ENCODE data around the gene CAMKMT. TPM values are rescaled to one million over a fixed set of nuclear protein-coding genes. Genes with fewer than 3 reads are reported as not detected.

The CAMKMT gene
- total and polyA plus RNA-seq, 2 donors (not counting 1 experiment from before 2014, with no cell fraction given): 6.2 to 23.3 TPM

DNA sequence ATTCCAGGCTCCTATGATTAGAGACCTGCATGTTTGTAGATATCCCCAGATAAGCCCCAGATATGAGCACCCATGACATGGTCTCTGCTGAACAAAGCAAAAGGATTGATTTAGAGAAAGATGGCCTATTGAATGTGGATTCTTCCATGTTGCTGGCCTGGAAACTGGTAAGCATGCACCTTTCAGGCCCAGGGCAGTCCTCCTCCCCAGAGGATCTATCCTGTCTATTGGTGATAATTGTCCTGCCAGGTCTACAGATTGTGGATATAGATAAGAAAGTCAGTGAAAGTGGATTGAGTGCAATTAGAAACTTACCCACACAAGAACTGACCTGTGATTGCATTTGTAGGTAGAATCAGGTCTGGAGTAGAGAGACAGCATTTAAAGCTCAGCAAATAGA lies 322.8 kb downstream of the CAMKMT start:
- POLR2A ChIA-PET: no interaction called here

DNA sequence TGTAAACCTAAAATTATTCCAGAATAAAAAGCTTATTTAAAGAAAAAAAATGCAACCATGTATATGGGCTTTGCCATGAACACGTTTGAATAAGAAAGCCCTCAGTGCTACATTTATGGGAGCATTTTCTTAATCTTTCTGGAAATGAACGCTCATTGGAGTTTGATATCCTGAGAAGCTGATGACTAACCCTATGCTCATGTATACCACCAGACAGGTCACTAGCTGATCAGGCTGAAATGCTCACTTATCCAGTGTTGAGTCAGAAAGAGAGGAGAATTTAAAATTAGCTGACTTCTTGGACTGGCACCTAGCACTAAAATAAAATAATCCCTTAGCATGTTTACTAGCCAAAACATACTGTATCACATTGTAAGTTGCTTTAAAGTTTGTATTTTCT lies 324.8 kb downstream of the CAMKMT start:
- H3K27ac Mint-ChIP-seq: no peak overlapping the region
- H3K4me3 Mint-ChIP-seq: no peak overlapping the region
- H3K9ac ChIP-seq (ENCODE audit: low read length): no peak overlapping the region
- WGBS (ENCODE audit: insufficient coverage): no CpG with 5 or more reads among the region's 2 CpGs
- no peaks in the 10 kb centered on the region for H3K36me3 ChIP-seq (replicated peaks in 1 of 2; ENCODE audit: control extremely low read depth in 1 of 2, control insufficient read depth in 1 of 2, extremely low read depth in 1 of 2, insufficient read depth in 2 of 2, low read length in 1 of 2)
- no peak overlapping the region for H3K27ac ChIP-seq (ENCODE audit: low read length in 2 of 2)
- intact Hi-C loops (cut with micrococcal nuclease): no loop called here
- H3K27me3 ChIP-seq (replicated peaks in 1 of 4; ENCODE audit: control extremely low read depth in 1 of 4, control insufficient read depth in 3 of 4, insufficient read depth in 4 of 4, low read length in 3 of 4): no peaks in the 10 kb centered on the region
- peaks cover 7% of the 10 kb centered on the region for H3K4me1 Mint-ChIP-seq
- H3K4me2 ChIP-seq (replicated peaks; ENCODE audit: low read depth, low read length, poor library complexity, severe bottlenecking): no peak overlapping the region
- TF ChIP-seq EZH2 (IDR thresholded peaks at IDR 0.05; ENCODE audit: borderline replicate concordance, insufficient read depth, low read depth, low read length, poor library complexity, severe bottlenecking): no peak
- TF ChIP-seq, protein P1, sequence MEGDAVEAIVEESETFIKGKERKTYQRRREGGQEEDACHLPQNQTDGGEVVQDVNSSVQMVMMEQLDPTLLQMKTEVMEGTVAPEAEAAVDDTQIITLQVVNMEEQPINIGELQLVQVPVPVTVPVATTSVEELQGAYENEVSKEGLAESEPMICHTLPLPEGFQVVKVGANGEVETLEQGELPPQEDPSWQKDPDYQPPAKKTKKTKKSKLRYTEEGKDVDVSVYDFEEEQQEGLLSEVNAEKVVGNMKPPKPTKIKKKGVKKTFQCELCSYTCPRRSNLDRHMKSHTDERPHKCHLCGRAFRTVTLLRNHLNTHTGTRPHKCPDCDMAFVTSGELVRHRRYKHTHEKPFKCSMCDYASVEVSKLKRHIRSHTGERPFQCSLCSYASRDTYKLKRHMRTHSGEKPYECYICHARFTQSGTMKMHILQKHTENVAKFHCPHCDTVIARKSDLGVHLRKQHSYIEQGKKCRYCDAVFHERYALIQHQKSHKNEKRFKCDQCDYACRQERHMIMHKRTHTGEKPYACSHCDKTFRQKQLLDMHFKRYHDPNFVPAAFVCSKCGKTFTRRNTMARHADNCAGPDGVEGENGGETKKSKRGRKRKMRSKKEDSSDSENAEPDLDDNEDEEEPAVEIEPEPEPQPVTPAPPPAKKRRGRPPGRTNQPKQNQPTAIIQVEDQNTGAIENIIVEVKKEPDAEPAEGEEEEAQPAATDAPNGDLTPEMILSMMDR (IDR thresholded peaks at IDR 0.05): no peak
- DNase-seq (no peak), ATAC-seq (ENCODE audit: low read depth) (no peak)
- H4K20me1 ChIP-seq (ENCODE audit: control insufficient read depth, insufficient read depth, low read length, poor library complexity, severe bottlenecking): no peaks in the 10 kb centered on the region
- CTCF ChIA-PET: no interaction called here
- no peaks in the 10 kb centered on the region for H3K9me3 ChIP-seq (ENCODE audit: control extremely low read depth in 1 of 3, control insufficient read depth in 2 of 3, insufficient read depth in 1 of 3, low read length in 2 of 3)
- no peak overlapping the region for H3K4me3 ChIP-seq (ENCODE audit: control extremely low read depth in 1 of 5, extremely low read depth in 1 of 5, insufficient read depth in 1 of 5, low read depth in 2 of 5, low read length in 4 of 5)
- H3K4me1 ChIP-seq (ENCODE audit: control insufficient read depth in 2 of 2, insufficient read depth in 2 of 2, low read length in 2 of 2): peaks cover 2 to 3% of the 10 kb centered on the region in 2 donors
- no peaks in the 10 kb centered on the region for H3K79me2 ChIP-seq (ENCODE audit: control insufficient read depth, insufficient read depth, low read length)
- H3K9me3 Mint-ChIP-seq (ENCODE audit: insufficient read depth): no peaks in the 10 kb centered on the region
- H3K27me3 Mint-ChIP-seq: no peaks in the 10 kb centered on the region
- no peak overlapping the region for H2AFZ ChIP-seq (ENCODE audit: insufficient read depth, low read depth, low read length, poor library complexity, severe bottlenecking)
- POLR2A ChIA-PET: no interaction called here

More for the DNA sequence above, 322.8 kb downstream of the CAMKMT start:
- H3K4me1 ChIP-seq (ENCODE audit: control insufficient read depth in 2 of 2, insufficient read depth in 2 of 2, low read length in 2 of 2): peaks cover 1 to 3% of the 10 kb centered on the region in 2 donors
- DNase-seq (no peak), ATAC-seq (ENCODE audit: low read depth) (no peak)
- H3K27me3 Mint-ChIP-seq: no peaks in the 10 kb centered on the region
- no peak overlapping the region for H3K9ac ChIP-seq (ENCODE audit: low read length)
- no peak overlapping the region for H3K4me3 ChIP-seq (ENCODE audit: control extremely low read depth in 1 of 5, extremely low read depth in 1 of 5, insufficient read depth in 1 of 5, low read depth in 2 of 5, low read length in 4 of 5)
- no peaks in the 10 kb centered on the region for H3K9me3 Mint-ChIP-seq (ENCODE audit: insufficient read depth)
- TF ChIP-seq EZH2 (IDR thresholded peaks at IDR 0.05; ENCODE audit: borderline replicate concordance, insufficient read depth, low read depth, low read length, poor library complexity, severe bottlenecking): no peak
- TF ChIP-seq, protein P1 (IDR thresholded peaks at IDR 0.05): no peak
- H3K27ac Mint-ChIP-seq: no peak overlapping the region
- intact Hi-C loops (cut with micrococcal nuclease): no loop called here
- no peaks in the 10 kb centered on the region for H4K20me1 ChIP-seq (ENCODE audit: control insufficient read depth, insufficient read depth, low read length, poor library complexity, severe bottlenecking)
- no peak overlapping the region for H3K27ac ChIP-seq (ENCODE audit: low read length in 2 of 2)
- H3K4me3 Mint-ChIP-seq: no peak overlapping the region
- CTCF ChIA-PET: no interaction called here
- H3K79me2 ChIP-seq (ENCODE audit: control insufficient read depth, insufficient read depth, low read length): no peaks in the 10 kb centered on the region
- no peak overlapping the region for H3K4me2 ChIP-seq (replicated peaks; ENCODE audit: low read depth, low read length, poor library complexity, severe bottlenecking)
- H3K4me1 Mint-ChIP-seq: peaks cover 6% of the 10 kb centered on the region
- H2AFZ ChIP-seq (ENCODE audit: insufficient read depth, low read depth, low read length, poor library complexity, severe bottlenecking): no peak overlapping the region
- H3K9me3 ChIP-seq (ENCODE audit: control extremely low read depth in 1 of 3, control insufficient read depth in 2 of 3, insufficient read depth in 1 of 3, low read length in 2 of 3): no peaks in the 10 kb centered on the region
- no peaks in the 10 kb centered on the region for H3K27me3 ChIP-seq (replicated peaks in 1 of 4; ENCODE audit: control extremely low read depth in 1 of 4, control insufficient read depth in 3 of 4, insufficient read depth in 4 of 4, low read length in 3 of 4)
- H3K36me3 ChIP-seq (replicated peaks in 1 of 2; ENCODE audit: control extremely low read depth in 1 of 2, control insufficient read depth in 1 of 2, extremely low read depth in 1 of 2, insufficient read depth in 2 of 2, low read length in 1 of 2): no peaks in the 10 kb centered on the region

Measured in B cell (primary cell).